ENCODE measurements around the gene FNDC3A.

FNDC3A gene

GRCh38 chr13:49100637-49101570, 125.2 kb downstream of the FNDC3A start:
- no peak for TF ChIP-seq CTCF (IDR thresholded peaks at IDR 0.05; ENCODE audit: poor library complexity, severe bottlenecking)
- H3K36me3 ChIP-seq (ENCODE audit: low read depth), result no peaks in the 10 kb centered on the region
- no peaks in the 10 kb centered on the region for H3K27me3 ChIP-seq (ENCODE audit: insufficient read depth, poor library complexity, severe bottlenecking)
- H3K4me1 ChIP-seq (ENCODE audit: insufficient read depth, poor library complexity, severe bottlenecking), result peaks cover 31% of the 10 kb centered on the region
- no peak for ATAC-seq (ENCODE audit: low read depth)
- DNase-seq (ENCODE audit: low spot score), result no peak
- no peaks in the 10 kb centered on the region for H3K9me3 ChIP-seq (ENCODE audit: severe bottlenecking)
- H3K27ac ChIP-seq (ENCODE audit: poor library complexity, severe bottlenecking), result no peak overlapping the region
- H3K4me3 ChIP-seq (ENCODE audit: severe bottlenecking), result no peak overlapping the region

GRCh38 chr13:49108196-49108595, 132.5 kb downstream of the FNDC3A start:
- no peaks in the 10 kb centered on the region for H3K9me3 ChIP-seq (ENCODE audit: severe bottlenecking)
- ATAC-seq (ENCODE audit: low read depth) (no peak), DNase-seq (ENCODE audit: low spot score) (no peak)
- H3K4me3 ChIP-seq (ENCODE audit: severe bottlenecking), result no peak overlapping the region
- H3K4me1 ChIP-seq (ENCODE audit: insufficient read depth, poor library complexity, severe bottlenecking), result peaks cover 11% of the 10 kb centered on the region
- H3K27ac ChIP-seq (ENCODE audit: poor library complexity, severe bottlenecking), result no peak overlapping the region
- no peak for TF ChIP-seq CTCF (IDR thresholded peaks at IDR 0.05; ENCODE audit: poor library complexity, severe bottlenecking)
- H3K36me3 ChIP-seq (ENCODE audit: low read depth), result no peaks in the 10 kb centered on the region; the same call in 1 of the 2 replicates
- H3K27me3 ChIP-seq (ENCODE audit: insufficient read depth, poor library complexity, severe bottlenecking), result no peaks in the 10 kb centered on the region

- no peaks in the 10 kb centered on the region for H3K27me3 ChIP-seq (ENCODE audit: insufficient read depth, poor library complexity, severe bottlenecking)
- peaks cover 20% of the 10 kb centered on the region for H3K4me1 ChIP-seq (ENCODE audit: insufficient read depth, poor library complexity, severe bottlenecking)
- TF ChIP-seq CTCF (IDR thresholded peaks at IDR 0.05; ENCODE audit: poor library complexity, severe bottlenecking), result no peak
- DNase-seq (ENCODE audit: low spot score), result peak; percentile 55
- H3K9me3 ChIP-seq (ENCODE audit: severe bottlenecking), result no peaks in the 10 kb centered on the region
- H3K27ac ChIP-seq (ENCODE audit: poor library complexity, severe bottlenecking), result peak overlapping the region; percentile 53
- H3K4me3 ChIP-seq (ENCODE audit: severe bottlenecking), result peak overlapping the region; percentile 54
- no peak for ATAC-seq (ENCODE audit: low read depth)
- peaks cover 9% of the 10 kb centered on the region for H3K36me3 ChIP-seq (ENCODE audit: low read depth)
These were observed 134.6 kb downstream of the FNDC3A start for GRCh38 chr13:49110122-49110912.

- ATAC-seq (ENCODE audit: low read depth), result no peak
These were observed 135.1 kb downstream of the FNDC3A start for GRCh38 chr13:49110913-49111170.

More at GRCh38 chr13:49110913-49111170, 135.1 kb downstream of the FNDC3A start:
- TF ChIP-seq CTCF (IDR thresholded peaks at IDR 0.05; ENCODE audit: poor library complexity, severe bottlenecking), result no peak
- H3K4me1 ChIP-seq (ENCODE audit: insufficient read depth, poor library complexity, severe bottlenecking), result peaks cover 20% of the 10 kb centered on the region
- H3K27me3 ChIP-seq (ENCODE audit: insufficient read depth, poor library complexity, severe bottlenecking), result no peaks in the 10 kb centered on the region
- H3K36me3 ChIP-seq (ENCODE audit: low read depth), result peaks cover 14% of the 10 kb centered on the region
- no peak for DNase-seq (ENCODE audit: low spot score)
- peak overlapping the region; percentile 53 for H3K27ac ChIP-seq (ENCODE audit: poor library complexity, severe bottlenecking)
- no peaks in the 10 kb centered on the region for H3K9me3 ChIP-seq (ENCODE audit: severe bottlenecking)
- H3K4me3 ChIP-seq (ENCODE audit: severe bottlenecking), result peak overlapping the region; percentile 54

Measured in RWPE2 (cell line).